GM21717 (cell line): ENCODE measurements around the gene DAB2IP.

Source experiments
- ATAC-seq: cut with Tn5 transposase; IDR thresholded peaks from one replicate; pipeline ENCODE4 v1.9.1; 2021; ENCODE audit warnings: mild to moderate bottlenecking, moderate library complexity; ENCODE audit not compliant: unreplicated experiment

DAB2IP gene

GRCh38 chr9:121662359-121662758, 10.9 kb downstream of the DAB2IP start:
- ATAC-seq, result no peak

- no peak for ATAC-seq
Measured at GRCh38 chr9:121662891-121663580, 11.6 kb downstream of the DAB2IP start.

GRCh38 chr9:121663591-121663990, 12.2 kb downstream of the DAB2IP start:
- no peak for ATAC-seq

GRCh38 chr9:121666294-121666693, 14.9 kb downstream of the DAB2IP start:
- ATAC-seq, result no peak

- no peak for ATAC-seq
Measured at GRCh38 chr9:121667214-121667613, 15.8 kb downstream of the DAB2IP start.

GRCh38 chr9:121667890-121668289, 16.5 kb downstream of the DAB2IP start:
- ATAC-seq, result no peak

GRCh38 chr9:121670431-121670830, 19.0 kb downstream of the DAB2IP start:
- ATAC-seq, result no peak

- ATAC-seq, result no peak
Measured at GRCh38 chr9:121671612-121672155, 20.2 kb downstream of the DAB2IP start.

GRCh38 chr9:121672213-121672612, 20.8 kb downstream of the DAB2IP start:
- no peak for ATAC-seq

- no peak for ATAC-seq
Measured at GRCh38 chr9:121672986-121673385, 21.6 kb downstream of the DAB2IP start.

GRCh38 chr9:121673576-121673975, 22.1 kb downstream of the DAB2IP start:
- no peak for ATAC-seq

GRCh38 chr9:121674017-121674416, 22.6 kb downstream of the DAB2IP start:
- ATAC-seq, result no peak

- ATAC-seq, result no peak
Measured at GRCh38 chr9:121674952-121675351, 23.5 kb downstream of the DAB2IP start.

- ATAC-seq, result no peak
Measured at GRCh38 chr9:121675381-121675780, 23.9 kb downstream of the DAB2IP start.

GRCh38 chr9:121675969-121676822, 24.8 kb downstream of the DAB2IP start:
- no peak for ATAC-seq

GRCh38 chr9:121676926-121677325, 25.5 kb downstream of the DAB2IP start:
- no peak for ATAC-seq

GRCh38 chr9:121678501-121679022, 27.1 kb downstream of the DAB2IP start:
- no peak for ATAC-seq

GRCh38 chr9:121679901-121680635, 28.6 kb downstream of the DAB2IP start:
- no peak for ATAC-seq

GRCh38 chr9:121681404-121681803, 30.0 kb downstream of the DAB2IP start:
- ATAC-seq, result no peak

- no peak for ATAC-seq
Measured at GRCh38 chr9:121682201-121682600, 30.8 kb downstream of the DAB2IP start.

- ATAC-seq, result no peak
Measured at GRCh38 chr9:121682926-121683515, 31.6 kb downstream of the DAB2IP start.
